Naive thymus-derived CD4-positive, alpha-beta T cell (primary cell): Measurements from ENCODE around the gene SYNE2. TPM values are rescaled to one million over a fixed set of nuclear protein-coding genes. Genes with fewer than 3 reads are reported as not detected.

Source experiments
- ATAC-seq: fragments of 150-1000 bp; cut with Tn5 transposase; 2 replicates; pipeline ENCODE4 v1.10.0; 2021; ENCODE audit warnings: mild to moderate bottlenecking, moderate library complexity
- CTCF ChIA-PET: fragments of 350-600 bp; sonication (Branson Sonifier 250); formaldehyde crosslinking; loops from one replicate; lab custom pipeline; 2021; ENCODE audit warnings: antibody characterized with exemption; lab: Charles Lee
- POLR2A ChIA-PET: fragments of 350-600 bp; sonication (Branson Sonifier 250); formaldehyde crosslinking; loops from one replicate; lab custom pipeline; 2021; ENCODE audit warnings: antibody characterized with exemption, inconsistent platforms; lab: Charles Lee
- DNase-seq, 9 donors: peaks; one replicate each; pipeline versions ENCODE4 v3.0.0 to v3.0.0-alpha.2; 2020 to 2022; ENCODE audit warnings: mixed read lengths in 1 of 9
- H3K27ac ChIP-seq: one replicate; pipeline ENCODE4 v1.7.0; 2013; ENCODE audit warnings: mild to moderate bottlenecking, low read depth, low read length, moderate library complexity
- H3K27me3 ChIP-seq, 2 donors: one replicate each; pipeline ENCODE4 v1.7.0; 2013; ENCODE audit warnings: low read length in 2 of 2, mild to moderate bottlenecking in 2 of 2, moderate library complexity in 2 of 2; ENCODE audit not compliant: control insufficient read depth in 2 of 2, insufficient read depth in 2 of 2
- H3K36me3 ChIP-seq, 3 experiments: 1 replicate in 2 of 3; 2 replicates in 1 of 3; pipeline ENCODE4 v1.7.0; 2013; ENCODE audit warnings: low read length in 3 of 3, mild to moderate bottlenecking in 3 of 3, moderate library complexity in 1 of 3; ENCODE audit not compliant: insufficient read depth in 3 of 3, control insufficient read depth in 2 of 3
- H3K4me1 ChIP-seq, 2 donors: one replicate each; pipeline ENCODE4 v1.7.0; 2013; ENCODE audit warnings: low read length in 2 of 2, mild to moderate bottlenecking in 2 of 2, moderate library complexity in 1 of 2; ENCODE audit not compliant: control insufficient read depth in 2 of 2, insufficient read depth in 2 of 2
- H3K4me3 ChIP-seq: 2 replicates; pipeline ENCODE4 v1.7.0; 2013; ENCODE audit warnings: mild to moderate bottlenecking, low read length
- H3K9me3 ChIP-seq, 3 experiments: 1 replicate in 2 of 3; 2 replicates in 1 of 3; pipeline ENCODE4 v1.7.0; 2013; ENCODE audit warnings: low read length in 3 of 3; ENCODE audit not compliant: control insufficient read depth in 2 of 3
- H3K27ac Mint-ChIP-seq, 9 donors: one replicate each; pipeline ENCODE4 v1.8.0; 2020 to 2022; ENCODE audit warnings: mixed read lengths in 9 of 9, mild to moderate bottlenecking in 8 of 9, moderate library complexity in 5 of 9, inconsistent platforms in 2 of 9
- H3K27me3 Mint-ChIP-seq, 5 donors: one replicate each; pipeline ENCODE4 v1.8.0; 2021 to 2022; ENCODE audit warnings: mixed read lengths in 5 of 5, mild to moderate bottlenecking in 1 of 5
- H3K36me3 Mint-ChIP-seq, 5 donors: one replicate each; pipeline ENCODE4 v1.8.0; 2020 to 2022; ENCODE audit warnings: mixed read lengths in 5 of 5, mild to moderate bottlenecking in 3 of 5, inconsistent platforms in 1 of 5
- H3K4me1 Mint-ChIP-seq, 7 donors: one replicate each; pipeline ENCODE4 v1.8.0; 2020 to 2022; ENCODE audit warnings: mixed read lengths in 7 of 7, mild to moderate bottlenecking in 3 of 7, inconsistent platforms in 1 of 7
- H3K4me3 Mint-ChIP-seq, 10 donors: one replicate each; pipeline ENCODE4 v1.8.0; 2020 to 2022; ENCODE audit warnings: mild to moderate bottlenecking in 10 of 10, mixed read lengths in 10 of 10, moderate library complexity in 6 of 10, inconsistent platforms in 2 of 10
- H3K9me3 Mint-ChIP-seq, 11 donors: one replicate each; pipeline ENCODE4 v1.8.0; 2020 to 2022; ENCODE audit warnings: mixed read lengths in 11 of 11, mild to moderate bottlenecking in 4 of 11, inconsistent platforms in 1 of 11, moderate library complexity in 1 of 11
- intact Hi-C, 2 donors: fragments of 100-400 bp; cut with micrococcal nuclease; formaldehyde crosslinking; loops; one replicate each; pipeline ENCODE4 v1.15.1; 2023
- polyA plus RNA-seq, 2 donors: library from polyadenylated mRNA; unstranded; fragments of 300-500 nt; fragmentation: Illumina TruSeq; gene quantifications; one replicate each; pipeline ENCODE4 v1.2.3, GENCODE V29; 2021
- total RNA-seq, 6 experiments: library from RNA in 5 of 6; stranded (reverse) in 5 of 6; gene quantifications; 1 replicate in 5 of 6; 2 replicates in 1 of 6; pipeline ENCODE4 v1.2.3 and lab custom pipeline; 2021 to 2026

Gene SYNE2
- total and polyA plus RNA-seq, 7 experiments from 2014 or later = 22.4 to 170 (median 139) TPM

DNA sequence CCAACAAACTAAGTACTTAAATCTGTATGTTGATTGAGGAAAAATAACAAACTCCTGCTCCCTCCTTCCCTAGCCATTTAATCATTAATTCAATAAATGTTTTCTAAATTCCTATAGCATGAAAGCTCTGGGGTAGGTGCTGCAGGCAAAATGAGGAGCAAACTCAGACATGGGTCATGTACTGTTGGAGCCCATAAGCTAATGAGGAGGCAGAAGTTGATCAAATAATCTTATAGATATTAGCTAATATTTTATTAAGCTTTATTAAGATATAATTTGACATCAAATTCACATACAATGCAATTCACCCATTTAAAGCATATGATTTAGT, 70.6 kb downstream of the SYNE2 start:
- no peaks in the 10 kb centered on the region for H3K27me3 Mint-ChIP-seq
- no peak for ATAC-seq
- H3K4me1 Mint-ChIP-seq = peaks cover 0 to 16% (median 7%) of the 10 kb centered on the region in 7 donors
- peaks cover 0 to 5% (median 0%) of the 10 kb centered on the region in 3 experiments for H3K36me3 ChIP-seq
- CTCF ChIA-PET = interaction anchor here (0.7 kb wide), 1 partner anchor 586 kb away, joined by 3 read pairs; no protein-coding TSS in a partner anchor
- peaks cover 15 to 44% (median 31%) of the 10 kb centered on the region in 5 donors for H3K36me3 Mint-ChIP-seq
- no peaks in the 10 kb centered on the region for H3K27me3 ChIP-seq
- intact Hi-C loops = no loop called here
- H3K27ac ChIP-seq = no peak overlapping the region
- H3K9me3 Mint-ChIP-seq = peaks cover 0 to 14% (median 6%) of the 10 kb centered on the region in 11 donors
- no peaks in the 10 kb centered on the region for H3K9me3 ChIP-seq
- POLR2A ChIA-PET = interaction anchor here (0.7 kb wide), 1 partner anchor 10 kb away, joined by 4 read pairs; no protein-coding TSS in a partner anchor
- H3K4me3 Mint-ChIP-seq = no peak overlapping the region
- no peaks in the 10 kb centered on the region for H3K4me1 ChIP-seq
- H3K27ac Mint-ChIP-seq = no peak overlapping the region
- DNase-seq = no peak
- no peak overlapping the region for H3K4me3 ChIP-seq

DNA sequence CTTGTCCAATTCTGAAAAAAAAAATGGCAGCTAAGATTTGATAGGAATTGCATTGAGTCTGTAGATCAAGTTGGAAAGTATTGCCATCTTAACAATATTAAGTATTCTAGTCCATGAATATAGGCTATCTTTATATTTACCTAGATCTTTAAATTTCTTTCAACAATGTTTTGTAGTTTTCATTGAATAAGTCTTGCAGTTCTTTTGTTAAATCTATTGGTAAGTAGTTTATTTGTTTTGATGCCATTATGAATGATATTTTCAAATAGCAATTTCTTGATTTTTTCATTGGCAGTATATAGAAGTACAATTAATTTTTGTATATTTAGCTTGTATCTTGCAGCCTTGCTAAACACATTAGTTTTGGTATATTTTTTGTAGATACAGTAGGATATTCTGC, 71.6 kb downstream of the SYNE2 start:
- no peaks in the 10 kb centered on the region for H3K27me3 Mint-ChIP-seq
- H3K9me3 Mint-ChIP-seq = peaks cover 0 to 14% (median 6%) of the 10 kb centered on the region in 11 donors
- H3K9me3 ChIP-seq = no peaks in the 10 kb centered on the region
- H3K4me3 Mint-ChIP-seq = no peak overlapping the region
- H3K4me3 ChIP-seq = no peak overlapping the region
- H3K36me3 Mint-ChIP-seq = peaks cover 15 to 46% (median 30%) of the 10 kb centered on the region in 5 donors
- no peak overlapping the region for H3K27ac Mint-ChIP-seq
- ChIA-PET CTCF (no interaction called here), POLR2A (interaction anchor here (0.8 kb wide), 1 partner anchor 55 kb away, joined by 3 read pairs; no protein-coding TSS in a partner anchor)
- no peaks in the 10 kb centered on the region for H3K4me1 ChIP-seq
- H3K4me1 Mint-ChIP-seq = peaks cover 0 to 16% (median 7%) of the 10 kb centered on the region in 7 donors
- intact Hi-C loops = loop anchor here in 1 of 2 donors (2.0 kb wide), 1 partner anchor 14 kb away; no protein-coding TSS in a partner anchor
- H3K36me3 ChIP-seq = no peaks in the 10 kb centered on the region
- ATAC-seq = no peak
- no peak overlapping the region for H3K27ac ChIP-seq
- no peak for DNase-seq
- H3K27me3 ChIP-seq = no peaks in the 10 kb centered on the region

DNA sequence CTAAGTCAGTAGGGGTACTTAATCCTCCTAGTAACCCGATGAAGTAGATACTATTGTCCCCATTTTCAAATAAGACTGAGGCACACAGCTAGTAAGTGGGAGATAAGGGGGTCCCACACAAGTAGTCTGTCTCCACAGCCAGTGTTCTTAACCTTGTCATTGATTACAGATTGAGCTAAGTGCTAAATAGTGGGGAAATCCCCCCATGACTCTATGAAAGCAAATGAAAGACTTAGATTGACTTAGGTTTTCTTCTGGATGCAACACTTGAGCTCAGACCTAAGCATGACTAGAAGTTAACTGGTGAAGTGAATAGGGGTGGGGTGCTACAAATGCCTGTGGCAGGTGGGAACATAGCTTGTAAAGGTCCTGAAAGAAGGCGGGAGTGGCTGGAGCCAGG, 73.8 kb downstream of the SYNE2 start:
- intact Hi-C loops = no loop called here
- Mint-ChIP-seq H3K27me3 (no peaks in the 10 kb centered on the region), H3K27ac (peak overlapping the region in 3 of 9 donors; percentile 19 to 60 (median 43)), H3K4me1 (peaks cover 0 to 21% (median 7%) of the 10 kb centered on the region in 7 donors), H3K36me3 (peaks cover 15 to 53% (median 36%) of the 10 kb centered on the region in 5 donors), H3K9me3 (peaks cover 0 to 14% (median 6%) of the 10 kb centered on the region in 11 donors), H3K4me3 (no peak overlapping the region)
- POLR2A ChIA-PET = interaction anchor here (0.6 kb wide), 1 partner anchor 38 kb away, joined by 3 read pairs; no protein-coding TSS in a partner anchor
- Histone ChIP-seq H3K4me1 (no peaks in the 10 kb centered on the region), H3K27ac (no peak overlapping the region), H3K27me3 (no peaks in the 10 kb centered on the region), H3K9me3 (no peaks in the 10 kb centered on the region), H3K36me3 (no peaks in the 10 kb centered on the region), H3K4me3 (no peak overlapping the region)
- CTCF ChIA-PET = no interaction called here
- DNase-seq (no peak), ATAC-seq (no peak)

DNA sequence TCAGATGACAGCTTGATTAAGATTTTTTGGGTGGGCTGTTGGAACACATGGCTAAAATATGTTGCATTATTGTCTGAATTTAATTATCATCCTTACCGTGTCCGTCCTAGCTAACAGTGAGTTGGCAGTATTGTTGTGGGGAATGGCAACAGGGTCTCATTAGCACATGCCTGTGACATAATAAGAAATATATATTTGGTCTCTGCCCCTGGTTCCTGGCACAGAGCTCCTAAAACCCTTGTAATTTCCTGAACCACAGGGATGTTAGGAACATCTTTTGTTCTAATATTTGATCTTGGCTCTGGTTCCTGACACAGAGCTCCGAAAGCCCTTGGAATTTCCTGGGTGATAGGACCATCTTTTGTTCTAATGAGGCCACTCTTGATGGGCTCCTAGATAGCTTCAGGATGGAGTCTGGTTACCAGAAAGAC, 76.0 kb downstream of the SYNE2 start:
- Mint-ChIP-seq H3K27ac (peak overlapping the region in 2 of 9 donors; percentile 9 to 20), H3K4me3 (no peak overlapping the region), H3K27me3 (no peaks in the 10 kb centered on the region), H3K9me3 (peaks cover 0 to 9% (median 5%) of the 10 kb centered on the region in 11 donors), H3K4me1 (peaks cover 7 to 31% (median 15%) of the 10 kb centered on the region in 7 donors), H3K36me3 (peaks cover 9 to 46% (median 27%) of the 10 kb centered on the region in 5 donors)
- no peak for ATAC-seq
- no peaks in the 10 kb centered on the region for H3K9me3 ChIP-seq
- DNase-seq = no peak
- CTCF ChIA-PET = no interaction called here
- intact Hi-C loops = no loop called here
- H3K4me3 ChIP-seq = no peak overlapping the region
- H3K27me3 ChIP-seq = no peaks in the 10 kb centered on the region
- peaks cover 6 to 10% of the 10 kb centered on the region in 2 donors for H3K4me1 ChIP-seq
- H3K27ac ChIP-seq = no peak overlapping the region
- H3K36me3 ChIP-seq = no peaks in the 10 kb centered on the region
- POLR2A ChIA-PET = no interaction called here

DNA sequence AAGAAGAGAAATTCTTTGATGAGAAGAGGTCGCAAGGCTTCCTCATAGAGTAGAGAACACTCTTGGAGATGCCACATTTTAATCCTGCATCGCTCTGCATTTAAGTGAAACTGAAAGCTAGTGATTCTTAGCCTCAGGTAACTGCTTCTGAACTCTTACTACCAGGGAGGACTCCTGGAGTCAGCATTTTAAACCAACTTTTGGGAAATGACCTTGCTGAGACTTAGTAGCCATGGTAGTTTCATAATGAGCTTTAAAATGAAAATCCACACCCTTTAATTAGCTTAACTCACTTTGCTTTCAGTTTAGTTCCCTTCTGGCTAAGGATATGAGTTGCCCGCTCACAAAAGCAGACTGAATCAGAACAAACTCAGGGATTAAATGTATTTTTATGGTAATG, 80.3 kb downstream of the SYNE2 start:
- H3K36me3 ChIP-seq = no peaks in the 10 kb centered on the region
- no peaks in the 10 kb centered on the region for H3K9me3 ChIP-seq
- H3K4me1 ChIP-seq = peaks cover 16 to 18% of the 10 kb centered on the region in 2 donors
- no peaks in the 10 kb centered on the region for H3K27me3 Mint-ChIP-seq
- intact Hi-C loops = no loop called here
- ChIA-PET POLR2A (interaction anchor here (0.6 kb wide), 1 partner anchor 15 kb away, joined by 7 read pairs; no protein-coding TSS in a partner anchor), CTCF (interaction anchor here (0.6 to 0.8 kb wide), 3 partner anchors 40 to 156 kb away, joined by 3 to 5 read pairs (median 4); no protein-coding TSS in a partner anchor)
- no peak overlapping the region for H3K4me3 ChIP-seq
- DNase-seq (no peak), ATAC-seq (peak; percentile 16)
- H3K4me1 Mint-ChIP-seq = peaks cover 14 to 29% (median 23%) of the 10 kb centered on the region in 7 donors
- peaks cover 0 to 2% (median 0%) of the 10 kb centered on the region in 11 donors for H3K9me3 Mint-ChIP-seq
- peaks cover 0 to 16% (median 7%) of the 10 kb centered on the region in 5 donors for H3K36me3 Mint-ChIP-seq
- H3K27ac ChIP-seq = no peak overlapping the region
- peak overlapping the region; percentile 4 to 67 (median 44) for H3K4me3 Mint-ChIP-seq
- H3K27ac Mint-ChIP-seq = peak overlapping the region; percentile 4 to 75 (median 22)
- H3K27me3 ChIP-seq = no peaks in the 10 kb centered on the region

DNA sequence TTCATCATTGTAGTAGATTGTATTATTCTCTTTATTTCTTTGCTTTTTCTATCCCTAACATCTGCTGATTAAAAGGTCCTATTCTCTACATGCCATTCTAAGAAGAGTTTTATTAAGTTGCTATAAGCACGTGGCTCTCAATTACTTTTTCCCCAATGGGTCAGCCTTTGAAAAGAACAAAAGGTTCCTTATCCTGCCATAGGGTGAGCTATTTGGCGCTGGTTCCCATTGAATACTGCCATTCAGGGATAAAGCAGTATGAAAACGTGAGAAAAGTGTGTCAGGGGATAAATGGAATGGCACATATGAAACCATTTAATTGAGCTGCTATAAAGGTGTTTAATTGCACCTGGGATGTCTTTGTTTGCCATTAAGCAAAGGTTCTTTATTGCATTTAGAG, 80.9 kb downstream of the SYNE2 start:
- H3K4me3 ChIP-seq = no peak overlapping the region
- intact Hi-C loops = no loop called here
- Mint-ChIP-seq H3K4me1 (peaks cover 14 to 29% (median 23%) of the 10 kb centered on the region in 7 donors), H3K27me3 (no peaks in the 10 kb centered on the region), H3K4me3 (peak overlapping the region in 3 of 10 donors; percentile 37 to 67 (median 63)), H3K9me3 (peaks cover 0 to 2% (median 0%) of the 10 kb centered on the region in 11 donors), H3K27ac (peak overlapping the region in 6 of 9 donors; percentile 4 to 75 (median 21)), H3K36me3 (peaks cover 0 to 10% (median 5%) of the 10 kb centered on the region in 5 donors)
- no peaks in the 10 kb centered on the region for H3K27me3 ChIP-seq
- CTCF ChIA-PET = interaction anchor here (0.6 kb wide), 1 partner anchor 157 kb away, joined by 5 read pairs; no protein-coding TSS in a partner anchor
- H3K27ac ChIP-seq = no peak overlapping the region
- ATAC-seq (no peak), DNase-seq (no peak)
- peaks cover 22 to 24% of the 10 kb centered on the region in 2 donors for H3K4me1 ChIP-seq
- POLR2A ChIA-PET = interaction anchor here (0.6 to 1.1 kb wide), 2 partner anchors 10 to 16 kb away, joined by 4 to 7 read pairs; no protein-coding TSS in a partner anchor
- no peaks in the 10 kb centered on the region for H3K36me3 ChIP-seq
- H3K9me3 ChIP-seq = no peaks in the 10 kb centered on the region
